Raji (cell line): ENCODE results near the gene SELENOO.

Source experiments
- POLR2A ChIP-seq: IDR thresholded peaks from 2 replicates; pipeline ENCODE4 v1.6.1; 2011; ENCODE audit warnings: low read depth, low read length, control low read depth; ENCODE audit not compliant: insufficient read depth

SELENOO gene

DNA sequence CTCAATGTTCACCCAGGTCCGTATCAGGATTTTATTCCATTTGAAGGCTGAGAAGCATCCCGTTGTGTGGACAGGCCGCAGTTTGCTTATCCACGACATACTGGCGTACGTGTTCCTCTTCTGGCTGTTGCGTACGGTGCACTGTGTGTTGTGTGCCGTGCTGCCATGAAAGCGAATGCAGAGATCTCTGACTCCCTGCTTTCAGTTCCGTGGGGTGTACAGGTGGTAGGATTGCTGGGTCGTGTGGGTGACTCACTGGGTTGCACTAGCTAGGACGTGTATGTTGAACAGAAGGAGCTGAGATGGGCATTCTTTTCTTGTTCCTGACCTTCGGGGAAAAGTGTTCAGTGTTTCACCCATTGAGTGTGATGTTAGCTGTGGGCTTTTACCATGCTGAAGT, 10.3 kb downstream of the SELENOO start:
- no peak for TF ChIP-seq POLR2A

- no peak for TF ChIP-seq POLR2A
These were observed 12.5 kb downstream of the SELENOO start for GRCh38 chr22:50213263-50213662.

GRCh38 chr22:50215297-50216054, 14.7 kb downstream of the SELENOO start:
- TF ChIP-seq POLR2A = no peak

DNA sequence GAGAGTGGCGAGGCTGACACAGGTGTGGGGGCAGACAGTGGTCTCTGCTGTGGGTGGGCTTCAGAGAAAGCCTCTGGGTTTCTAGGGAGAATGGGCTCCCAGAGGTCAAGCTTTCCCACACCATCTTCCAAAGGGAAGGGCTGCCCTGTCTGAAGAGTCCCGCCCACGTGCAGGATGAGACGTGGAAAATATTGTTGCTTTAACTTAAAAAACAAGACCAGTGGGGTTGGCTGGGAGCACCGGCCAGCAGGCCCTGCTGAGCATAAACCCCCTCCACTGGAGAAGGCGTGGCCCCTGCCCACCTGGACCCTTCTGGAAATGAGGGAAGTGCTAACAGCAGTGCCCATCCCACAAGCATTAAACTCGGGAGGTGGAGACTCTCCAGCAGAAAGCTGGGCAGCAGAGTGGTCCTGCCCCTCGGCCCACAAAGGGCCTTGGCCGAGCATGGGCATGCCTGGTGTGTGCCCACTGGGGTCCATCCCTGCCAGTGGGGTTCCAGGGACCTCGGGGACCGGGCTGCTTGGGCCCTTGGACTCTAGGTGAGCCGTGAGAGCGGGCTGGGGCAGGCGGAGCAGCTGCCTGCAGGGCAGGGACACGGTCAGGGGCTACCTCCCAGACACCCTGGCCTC, 15.4 kb downstream of the SELENOO start:
- no peak for TF ChIP-seq POLR2A

DNA sequence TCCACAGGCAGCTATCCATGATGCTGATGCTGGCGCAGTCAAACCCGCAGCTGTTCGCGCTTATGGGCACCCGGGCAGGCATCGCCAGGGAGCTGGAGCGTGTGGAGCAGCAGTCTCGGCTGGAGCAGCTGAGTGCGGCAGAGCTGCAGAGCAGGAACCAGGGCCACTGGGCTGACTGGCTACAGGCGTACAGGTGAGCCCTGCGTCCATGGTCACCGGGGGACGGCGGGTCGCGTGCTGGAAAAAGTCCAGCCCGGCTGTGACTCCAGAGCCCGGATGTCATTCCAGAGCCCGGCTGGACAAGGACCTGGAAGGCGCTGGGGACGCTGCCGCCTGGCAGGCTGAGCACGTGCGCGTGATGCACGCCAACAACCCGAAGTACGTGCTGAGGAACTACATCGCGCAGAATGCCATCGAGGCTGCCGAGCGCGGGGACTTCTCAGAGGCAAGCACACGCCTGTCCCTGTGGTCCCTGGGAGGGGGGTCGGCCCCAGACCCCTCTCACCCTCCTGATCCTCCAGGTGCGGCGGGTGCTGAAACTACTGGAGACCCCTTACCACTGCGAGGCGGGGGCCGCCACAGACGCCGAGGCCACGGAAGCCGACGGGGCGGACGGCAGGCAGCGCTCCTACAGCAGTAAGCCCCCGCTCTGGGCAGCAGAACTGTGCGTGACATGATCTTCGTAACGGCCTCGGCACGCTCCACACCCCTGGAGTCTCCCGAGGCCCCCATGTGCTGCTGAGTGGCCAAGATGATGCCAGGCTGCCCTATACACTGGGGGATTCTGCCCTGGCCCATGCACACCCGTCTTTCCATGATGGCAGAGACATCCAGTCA, 16.1 kb downstream of the SELENOO start:
- no peak for TF ChIP-seq POLR2A

DNA sequence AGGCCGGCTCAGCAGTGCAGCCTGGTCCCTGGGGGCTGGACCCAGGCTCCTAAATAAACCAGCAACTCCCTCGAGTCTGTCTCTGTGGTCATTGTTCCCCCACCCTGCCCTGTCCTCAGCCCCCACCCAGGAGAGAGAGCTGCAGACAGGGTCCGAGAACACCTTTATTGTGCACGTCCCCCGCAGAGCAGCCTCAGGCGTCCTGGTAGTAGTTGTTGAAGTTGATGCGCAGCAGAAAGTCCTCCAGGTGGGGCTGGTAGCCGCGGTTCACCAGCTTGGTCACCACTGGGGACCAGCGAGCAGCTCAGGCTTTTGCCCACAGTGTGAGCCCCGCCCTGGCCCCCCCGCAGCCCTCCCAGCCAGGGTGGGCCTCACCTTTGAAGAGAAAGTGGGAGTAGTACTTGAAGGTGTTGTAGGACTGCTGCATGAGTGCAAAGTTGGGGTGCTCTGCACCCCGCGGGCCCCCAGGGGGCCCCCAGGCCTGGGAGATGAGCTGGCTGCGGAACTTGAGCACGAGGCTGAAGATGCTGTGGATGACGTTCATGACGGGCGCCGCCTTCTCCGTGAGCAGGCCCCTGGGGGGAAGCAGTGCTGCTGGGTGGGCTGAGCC, 16.8 kb downstream of the SELENOO start:
- no peak for TF ChIP-seq POLR2A

- TF ChIP-seq POLR2A = no peak
These were observed 17.6 kb downstream of the SELENOO start for GRCh38 chr22:50218153-50218995.

- no peak for TF ChIP-seq POLR2A
These were observed 18.4 kb downstream of the SELENOO start for GRCh38 chr22:50218996-50219727.

- no peak for TF ChIP-seq POLR2A
These were observed 19.2 kb downstream of the SELENOO start for GRCh38 chr22:50219800-50220602.

DNA sequence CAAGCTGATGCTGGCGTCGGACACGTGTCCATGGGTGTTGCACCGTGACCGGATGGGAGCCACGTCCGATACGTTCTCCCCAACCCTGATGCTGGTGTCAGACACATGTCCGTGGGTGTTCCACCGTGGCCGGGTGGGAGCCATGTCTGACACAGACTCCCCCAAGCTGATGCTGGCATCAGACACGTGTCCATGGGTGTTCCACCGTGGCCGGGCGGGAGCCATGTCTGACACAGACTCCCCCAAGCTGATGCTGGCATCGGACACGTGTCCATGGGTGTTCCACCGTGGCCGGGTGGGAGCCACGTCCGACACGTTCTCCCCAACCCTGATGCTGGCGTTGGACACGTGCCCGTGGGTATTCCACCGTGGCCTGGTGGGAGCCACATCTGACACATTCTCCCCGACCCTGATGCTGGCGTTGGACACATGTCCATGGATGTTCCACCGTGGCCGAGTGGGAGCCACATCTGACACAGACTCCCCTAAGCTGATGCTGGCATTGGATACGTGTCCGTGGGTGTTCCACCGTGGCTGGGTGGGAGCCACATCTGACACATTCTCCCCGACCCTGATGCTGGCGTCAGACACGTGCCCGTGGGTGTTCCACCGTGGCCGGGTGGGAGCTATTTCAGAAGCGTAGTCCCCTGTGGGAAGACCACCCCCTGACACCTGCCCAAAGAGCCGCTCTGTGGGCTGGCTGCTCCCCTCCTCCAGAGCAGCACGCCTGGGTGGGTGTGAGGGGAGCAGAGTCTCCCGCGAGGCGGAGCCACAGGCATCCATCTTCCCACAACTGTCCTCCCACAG, 20.0 kb downstream of the SELENOO start:
- no peak for TF ChIP-seq POLR2A

DNA sequence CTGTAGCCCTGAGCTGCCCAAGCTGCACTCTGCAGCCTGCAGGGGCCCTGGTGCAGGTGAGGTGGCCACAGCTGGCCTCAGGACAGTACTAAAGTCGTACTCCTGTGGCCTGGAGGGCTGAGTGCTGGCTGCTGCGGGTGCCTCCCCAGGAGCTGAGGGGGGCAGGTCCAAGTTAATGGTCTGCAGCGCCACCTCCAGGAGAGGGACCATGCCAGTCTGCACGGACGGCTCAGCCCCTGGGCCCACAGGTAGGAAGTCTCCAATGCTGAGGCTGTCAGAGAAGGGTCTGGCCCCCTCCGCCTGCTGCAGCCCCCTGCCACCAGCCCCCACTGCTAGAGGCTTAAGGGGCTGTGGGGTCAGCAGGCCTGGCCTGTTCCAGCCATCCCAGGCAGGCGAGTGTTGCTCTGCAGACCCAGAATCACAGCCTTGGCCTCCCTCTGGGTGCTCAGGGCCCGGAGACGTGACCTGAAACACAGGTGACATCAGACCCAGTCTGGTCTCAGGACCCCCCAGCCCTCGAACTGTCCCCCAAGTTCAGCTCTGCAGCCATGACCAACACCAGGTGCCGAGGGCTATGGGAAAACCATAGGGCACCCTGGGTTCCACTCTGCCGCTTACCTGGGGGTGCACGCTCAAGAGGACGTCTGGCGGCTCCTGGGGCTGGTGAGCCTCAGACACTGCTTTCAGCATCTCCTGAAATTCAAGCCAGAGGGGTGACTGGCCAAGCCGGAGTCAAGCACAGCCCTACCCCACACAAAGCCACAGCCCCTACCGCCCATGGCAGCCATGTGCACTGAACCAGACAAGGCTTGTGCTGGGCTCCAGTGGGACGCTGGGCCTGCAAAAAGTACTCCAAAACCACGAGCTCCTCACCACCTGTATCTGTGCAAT, 20.8 kb downstream of the SELENOO start:
- no peak for TF ChIP-seq POLR2A
